IPS-15b (cell line): ENCODE data around the gene NELFB.

Experiments
- H3K27me3 ChIP-seq: one replicate; pipeline ENCODE4 v1.6.1; 2013; ENCODE audit warnings: low read length; ENCODE audit not compliant: control insufficient read depth, insufficient read depth
- H3K36me3 ChIP-seq: one replicate; pipeline ENCODE4 v1.6.1; 2013; ENCODE audit warnings: low read length; ENCODE audit not compliant: control insufficient read depth, insufficient read depth
- H3K4me1 ChIP-seq: one replicate; pipeline ENCODE4 v1.6.1; 2013; ENCODE audit warnings: mild to moderate bottlenecking, low read length; ENCODE audit not compliant: control insufficient read depth, insufficient read depth
- H3K4me3 ChIP-seq: one replicate; pipeline ENCODE4 v1.5.1; 2013; ENCODE audit warnings: low read depth, low read length
- H3K9ac ChIP-seq: one replicate; pipeline ENCODE4 v1.6.1; 2013; ENCODE audit warnings: low read depth, mild to moderate bottlenecking, low read length
- H3K9me3 ChIP-seq: one replicate; pipeline ENCODE4 v1.6.1; 2013; ENCODE audit warnings: mild to moderate bottlenecking, low read length; ENCODE audit not compliant: control insufficient read depth, insufficient read depth

The NELFB gene

GRCh38 chr9:137254624-137255447 is at the start of gene NELFB:
Gene NELFB (plus strand): TSS chr9:137255327.
- Histone ChIP-seq H3K9ac (peak within 1 kb of the TSS; percentile 81), H3K4me1 (peaks cover 4% of the 10 kb centered on the region), H3K27me3 (no peaks in the 10 kb centered on the region), H3K36me3 (peaks cover 15% of the 10 kb centered on the region), H3K9me3 (no peaks in the 10 kb centered on the region), H3K4me3 (peak within 1 kb of the TSS; percentile 86)

- Histone ChIP-seq H3K9ac (no peak overlapping the region), H3K4me3 (peak overlapping the region; percentile 98)
Observed at GRCh38 chr9:137206602-137207001, 48.5 kb upstream of the NELFB start.

GRCh38 chr9:137211532-137211931 is 43.6 kb upstream of the NELFB start:
- Histone ChIP-seq H3K27me3 (no peaks in the 10 kb centered on the region), H3K36me3 (peaks cover 42% of the 10 kb centered on the region), H3K4me1 (no peaks in the 10 kb centered on the region), H3K9ac (no peak overlapping the region), H3K9me3 (no peaks in the 10 kb centered on the region), H3K4me3 (no peak overlapping the region)

More at GRCh38 chr9:137206602-137207001, 48.5 kb upstream of the NELFB start:
- H3K27me3 ChIP-seq, result no peaks in the 10 kb centered on the region
- peaks cover 3% of the 10 kb centered on the region for H3K4me1 ChIP-seq
- no peaks in the 10 kb centered on the region for H3K9me3 ChIP-seq
- H3K36me3 ChIP-seq, result peaks cover 11% of the 10 kb centered on the region

- H3K9me3 ChIP-seq, result no peaks in the 10 kb centered on the region
- peaks cover 41% of the 10 kb centered on the region for H3K36me3 ChIP-seq
- no peak overlapping the region for H3K4me3 ChIP-seq
- no peak overlapping the region for H3K9ac ChIP-seq
- H3K27me3 ChIP-seq, result no peaks in the 10 kb centered on the region
- no peaks in the 10 kb centered on the region for H3K4me1 ChIP-seq
Observed at GRCh38 chr9:137212520-137212919, 42.6 kb upstream of the NELFB start.

- Histone ChIP-seq H3K27me3 (no peaks in the 10 kb centered on the region), H3K4me1 (no peaks in the 10 kb centered on the region), H3K9me3 (no peaks in the 10 kb centered on the region), H3K9ac (no peak overlapping the region), H3K4me3 (no peak overlapping the region), H3K36me3 (peaks cover 41% of the 10 kb centered on the region)
Observed at GRCh38 chr9:137213160-137214060, 41.7 kb upstream of the NELFB start.

- Histone ChIP-seq H3K9ac (no peak overlapping the region), H3K9me3 (no peaks in the 10 kb centered on the region), H3K36me3 (peaks cover 35% of the 10 kb centered on the region), H3K4me3 (no peak overlapping the region), H3K27me3 (no peaks in the 10 kb centered on the region), H3K4me1 (no peaks in the 10 kb centered on the region)
Observed at GRCh38 chr9:137214620-137215019, 40.5 kb upstream of the NELFB start.

- H3K9me3 ChIP-seq, result no peaks in the 10 kb centered on the region
- no peaks in the 10 kb centered on the region for H3K4me1 ChIP-seq
- no peak overlapping the region for H3K9ac ChIP-seq
- no peak overlapping the region for H3K4me3 ChIP-seq
- H3K27me3 ChIP-seq, result no peaks in the 10 kb centered on the region
- peaks cover 35% of the 10 kb centered on the region for H3K36me3 ChIP-seq
Observed at GRCh38 chr9:137215196-137215986, 39.7 kb upstream of the NELFB start.

GRCh38 chr9:137216188-137216965 is 38.8 kb upstream of the NELFB start:
- Histone ChIP-seq H3K9me3 (no peaks in the 10 kb centered on the region), H3K27me3 (no peaks in the 10 kb centered on the region), H3K36me3 (peaks cover 35% of the 10 kb centered on the region), H3K4me3 (no peak overlapping the region), H3K4me1 (no peaks in the 10 kb centered on the region), H3K9ac (no peak overlapping the region)

GRCh38 chr9:137217276-137218211 is 37.6 kb upstream of the NELFB start:
- Histone ChIP-seq H3K36me3 (peaks cover 32% of the 10 kb centered on the region), H3K9ac (no peak overlapping the region), H3K9me3 (no peaks in the 10 kb centered on the region), H3K27me3 (no peaks in the 10 kb centered on the region), H3K4me3 (no peak overlapping the region), H3K4me1 (no peaks in the 10 kb centered on the region)

- Histone ChIP-seq H3K36me3 (peaks cover 28% of the 10 kb centered on the region), H3K9me3 (no peaks in the 10 kb centered on the region), H3K9ac (no peak overlapping the region), H3K4me1 (no peaks in the 10 kb centered on the region), H3K4me3 (no peak overlapping the region), H3K27me3 (no peaks in the 10 kb centered on the region)
Observed at GRCh38 chr9:137218212-137218753, 36.8 kb upstream of the NELFB start.
